H1 (cell line): Measurements from ENCODE around the gene TTLL9. TPM values are rescaled to one million over a fixed set of nuclear protein-coding genes. Genes with fewer than 3 reads are reported as not detected.

Source experiments
- CTCF ChIA-PET: fragments of 300-600 bp; sonication (Branson Sonifier 250); formaldehyde crosslinking; loops from one replicate; lab custom pipeline; 2021; ENCODE audit not compliant: partially characterized antibody; lab: Charles Lee
- POLR2A ChIA-PET: fragments of 300-600 bp; sonication (Branson Sonifier 250); formaldehyde crosslinking; loops from one replicate; lab custom pipeline; 2021; ENCODE audit warnings: inconsistent platforms; ENCODE audit not compliant: partially characterized antibody; lab: Charles Lee
- DNase-seq, 2 experiments: peaks; one replicate each; pipeline versions ENCODE4 v3.0.0 to v3.0.0-alpha.2; 2010 to 2022; ENCODE audit warnings: low spot score in 2 of 2, low read depth in 1 of 2, mixed read lengths in 1 of 2
- FAIRE-seq: peaks from 2 replicates; lab custom pipeline; 2011; peaks lifted over from hg19 to GRCh38; lab: Jason Lieb, UNC
- H2AFZ ChIP-seq: 2 replicates; pipeline ENCODE4 v1.8.1; 2012; ENCODE audit warnings: low read length, inconsistent platforms
- H2AK5ac ChIP-seq: 2 replicates; pipeline ENCODE4 v1.6.1; 2013; ENCODE audit warnings: low read depth, low read length
- H2BK120ac ChIP-seq: replicated peaks from 2 replicates; pipeline ENCODE3; 2013; ENCODE audit warnings: low read depth, low read length, inconsistent platforms
- H2BK12ac ChIP-seq: 2 replicates; pipeline ENCODE4 v1.6.1; 2013; ENCODE audit warnings: low read depth, low read length
- H2BK15ac ChIP-seq: 2 replicates; pipeline ENCODE4 v1.6.1; 2013; ENCODE audit warnings: low read length
- H2BK20ac ChIP-seq: 2 replicates; pipeline ENCODE4 v1.6.1; 2013; ENCODE audit warnings: low read length
- H2BK5ac ChIP-seq: 2 replicates; pipeline ENCODE4 v1.6.1; 2013; ENCODE audit warnings: low read depth, low read length
- H3K14ac ChIP-seq: 2 replicates; pipeline ENCODE4 v1.6.1; 2013; ENCODE audit warnings: inconsistent platforms; ENCODE audit not compliant: insufficient read length
- H3K18ac ChIP-seq: 2 replicates; pipeline ENCODE4 v1.6.1; 2013; ENCODE audit warnings: low read length; ENCODE audit errors: extremely low read depth
- H3K23ac ChIP-seq: 2 replicates; pipeline ENCODE4 v1.6.1; 2013; ENCODE audit warnings: inconsistent platforms; ENCODE audit not compliant: insufficient read length
- H3K23me2 ChIP-seq: 2 replicates; pipeline ENCODE4 v1.6.1; 2013; ENCODE audit warnings: low read depth, low read length
- H3K27ac ChIP-seq: 2 replicates; pipeline ENCODE4 v1.6.1; 2011; ENCODE audit warnings: low read depth, low read length, inconsistent platforms
- H3K27me3 ChIP-seq, 4 experiments: replicated peaks in 1 of 4; 1 replicate in 1 of 4; 2 replicates in 3 of 4; pipeline versions ENCODE4 v1.6.1 to v1.8.1; 2011 to 2013; ENCODE audit warnings: low read length in 3 of 4, mild to moderate bottlenecking in 3 of 4, inconsistent platforms in 2 of 4, mixed read lengths in 2 of 4, moderate library complexity in 1 of 4; ENCODE audit not compliant: control insufficient read depth in 3 of 4, insufficient read depth in 3 of 4; ENCODE audit errors: extremely low read depth in 1 of 4
- H3K36me3 ChIP-seq, 4 experiments: 2 replicates each; pipeline versions ENCODE4 v1.6.1 to v1.8.1; 2011 to 2013; ENCODE audit warnings: mild to moderate bottlenecking in 4 of 4, low read length in 3 of 4, moderate library complexity in 2 of 4, control low read depth in 1 of 4, inconsistent platforms in 1 of 4; ENCODE audit not compliant: insufficient read depth in 4 of 4, control insufficient read depth in 2 of 4
- H3K4ac ChIP-seq: replicated peaks from 2 replicates; pipeline ENCODE3; 2013; ENCODE audit warnings: low read length, low read depth, mixed read lengths, inconsistent platforms; ENCODE audit not compliant: insufficient read length
- H3K4me1 ChIP-seq, 4 experiments: replicated peaks in 1 of 4; 1 replicate in 1 of 4; 2 replicates in 3 of 4; pipeline versions ENCODE4 v1.6.1 to v1.8.1; 2011 to 2013; ENCODE audit warnings: low read length in 3 of 4, inconsistent platforms in 2 of 4, mixed read lengths in 1 of 4; ENCODE audit not compliant: insufficient read depth in 4 of 4, control insufficient read depth in 3 of 4
- H3K4me2 ChIP-seq, 2 experiments: 2 replicates each; pipeline versions ENCODE4 v1.6.1 to v1.8.1; 2011 to 2013; ENCODE audit warnings: low read depth in 2 of 2, low read length in 2 of 2, control low read depth in 1 of 2, inconsistent platforms in 1 of 2, mild to moderate bottlenecking in 1 of 2; ENCODE audit not compliant: insufficient read depth in 1 of 2
- H3K4me3 ChIP-seq, 4 experiments: fragments of 200-600, 300-600 bp in 1 of 4; sonication (generic), shearing (Covaris generic), sonication (Bioruptor Twin) in 1 of 4; 2 replicates each; pipeline versions ENCODE4 v1.5.1 to v1.8.1; 2011 to 2016; ENCODE audit warnings: low read length in 4 of 4, low read depth in 3 of 4, control low read depth in 2 of 4, inconsistent platforms in 2 of 4, mild to moderate bottlenecking in 2 of 4, mixed read lengths in 1 of 4, moderate library complexity in 1 of 4; ENCODE audit not compliant: insufficient read depth in 2 of 4; ENCODE audit errors: extremely low read depth in 1 of 4
- H3K56ac ChIP-seq: replicated peaks from 2 replicates; pipeline ENCODE3; 2013; ENCODE audit warnings: low read depth, mild to moderate bottlenecking, mixed read lengths, low read length, inconsistent platforms; ENCODE audit not compliant: insufficient read length
- H3K79me1 ChIP-seq: 2 replicates; pipeline ENCODE4 v1.6.1; 2013; ENCODE audit warnings: low read depth, low read length, control low read depth
- H3K79me2 ChIP-seq, 2 experiments: 2 replicates each; pipeline versions ENCODE4 v1.6.1 to v1.8.1; 2012 to 2013; ENCODE audit warnings: low read length in 2 of 2, mild to moderate bottlenecking in 2 of 2, inconsistent platforms in 1 of 2; ENCODE audit not compliant: insufficient read depth in 2 of 2, control insufficient read depth in 1 of 2
- H3K9ac ChIP-seq, 4 experiments: replicated peaks in 1 of 4; 1 replicate in 1 of 4; 2 replicates in 3 of 4; pipeline versions ENCODE4 v1.6.1 to v1.8.1; 2011 to 2013; ENCODE audit warnings: low read depth in 3 of 4, low read length in 3 of 4, control low read depth in 2 of 4, mild to moderate bottlenecking in 2 of 4, moderate library complexity in 2 of 4, inconsistent platforms in 1 of 4; ENCODE audit errors: extremely low read depth in 1 of 4
- H3K9me3 ChIP-seq, 2 experiments: 2 replicates each; pipeline versions ENCODE4 v1.6.1 to v1.8.1; 2012 to 2013; ENCODE audit warnings: mild to moderate bottlenecking in 2 of 2, moderate library complexity in 2 of 2, control low read depth in 1 of 2, inconsistent platforms in 1 of 2, low read depth in 1 of 2, low read length in 1 of 2, mixed read lengths in 1 of 2; ENCODE audit not compliant: insufficient read depth in 2 of 2
- H4K20me1 ChIP-seq, 2 experiments: replicated peaks in 1 of 2; 2 replicates each; pipeline versions ENCODE3 to v1.8.1; 2011 to 2013; ENCODE audit warnings: inconsistent platforms in 2 of 2, low read length in 2 of 2, mild to moderate bottlenecking in 1 of 2; ENCODE audit not compliant: insufficient read depth in 2 of 2, control insufficient read depth in 1 of 2
- H4K5ac ChIP-seq: 2 replicates; pipeline ENCODE4 v1.6.1; 2013; ENCODE audit warnings: low read length, low read depth, mixed read lengths, inconsistent platforms; ENCODE audit not compliant: insufficient read length
- H4K8ac ChIP-seq: 2 replicates; pipeline ENCODE4 v1.8.0; 2013; ENCODE audit warnings: mild to moderate bottlenecking, moderate library complexity, low read length, inconsistent platforms; ENCODE audit not compliant: insufficient read depth; ENCODE audit errors: extremely low read depth
- H4K91ac ChIP-seq: replicated peaks from 2 replicates; pipeline ENCODE3; 2013; ENCODE audit warnings: low read length, mixed read lengths, inconsistent platforms; ENCODE audit not compliant: insufficient read length
- ASH2L ChIP-seq: fragments of 200-600, 300-600 bp; sonication (generic); IDR thresholded peaks from one replicate; pipeline ENCODE4 v1.7.1; 2017; ENCODE audit warnings: low read length
- WGBS, 2 experiments: shearing (Covaris generic) in 1 of 2; methylation state at CpG; one replicate each; pipeline versions ENCODE4 v1.1.6 to v1.1.7; 2013 to 2015; ENCODE audit warnings: low lambda C conversion rate in 2 of 2, mixed read lengths in 2 of 2, inconsistent platforms in 1 of 2, low coverage in 1 of 2, missing lambda C conversion rate in 1 of 2; ENCODE audit not compliant: insufficient replicate concordance in 2 of 2, insufficient coverage in 1 of 2, insufficient read length in 1 of 2; ENCODE audit errors: extremely low coverage in 1 of 2, missing lambda C conversion rate in 1 of 2; 5-methylcytosine and 5-hydroxymethylcytosine counted together
- polyA plus RNA-seq, 7 experiments: library from polyadenylated mRNA; depleted of rRNA in 3 of 7; stranded (reverse) in 5 of 7; unstranded in 2 of 7; fragments of >200 nt in 5 of 7; fragments of 200-250 nt in 2 of 7; gene quantifications; 1 replicate in 5 of 7; 2 replicates in 1 of 7; 4 replicates in 1 of 7; pipeline versions ENCODE4 v1.2.1 to v1.2.3, GENCODE V29; 2011 to 2013; ENCODE audit warnings: missing spikeins in 2 of 7, mixed read lengths in 2 of 7
- total RNA-seq: library from RNA; stranded (reverse); fragmentation: NEBNext Ultra II Directional; extraction: Animal tissue kit (Norgen Biotek cat#: 25700); gene quantifications from 2 replicates; pipeline ENCODE4 v1.2.1, GENCODE V29; 2021

The TTLL9 gene
- total and polyA plus RNA-seq, 2 of the 8 experiments (the other 6 are each of a cell fraction or from before 2014, with no cell fraction given), result 0.06 TPM; not detected in 1

DNA sequence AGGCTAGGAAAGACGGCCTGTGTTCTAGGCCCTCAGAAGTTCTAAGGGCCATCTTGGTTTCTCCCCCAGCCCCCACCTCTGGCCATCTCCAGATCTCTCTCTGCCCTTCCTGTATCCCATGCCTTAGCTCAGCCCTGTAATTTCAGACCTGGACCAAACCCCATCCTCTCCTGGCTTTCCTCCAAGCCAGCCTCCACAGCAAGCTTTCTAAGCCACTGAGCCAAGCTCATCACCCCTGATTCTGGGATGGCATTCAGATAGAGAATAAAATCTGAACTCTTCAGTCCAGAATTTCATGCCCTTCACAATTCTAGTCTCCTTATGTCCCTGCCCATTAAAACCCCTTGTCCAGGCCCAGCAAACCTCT lies 120.9 kb downstream of the TTLL9 start:
- peaks cover 0 to 3% of the 10 kb centered on the region in 2 experiments for H4K20me1 ChIP-seq
- CTCF ChIA-PET, result interaction anchor here (0.9 to 1.8 kb wide), 8 partner anchors 16 to 157 kb away, joined by 3 to 6 read pairs (median 4); no protein-coding TSS in a partner anchor
- no peaks in the 10 kb centered on the region for H3K79me1 ChIP-seq
- no peak overlapping the region for H3K56ac ChIP-seq
- no peak overlapping the region for H4K91ac ChIP-seq
- peaks cover 7% of the 10 kb centered on the region; the same call in 1 of the 2 replicates for H3K23me2 ChIP-seq
- 100% methylated on average over 1 of the region's 1 CpG; no CpG with 5 or more reads in 1 of the 2 experiments for WGBS, 2 experiments
- no peaks in the 10 kb centered on the region for H3K9me3 ChIP-seq
- no peaks in the 10 kb centered on the region for H3K36me3 ChIP-seq
- no peak overlapping the region for H3K23ac ChIP-seq
- H2BK20ac ChIP-seq, result no peak overlapping the region
- H3K27me3 ChIP-seq, result peaks cover 2 to 36% (median 28%) of the 10 kb centered on the region in 4 experiments
- no peak overlapping the region for H3K9ac ChIP-seq
- H3K18ac ChIP-seq, result no peak overlapping the region
- no peak overlapping the region for H3K14ac ChIP-seq
- no peak overlapping the region for H2BK5ac ChIP-seq
- no peak overlapping the region for H2BK15ac ChIP-seq
- POLR2A ChIA-PET, result interaction anchor here (1.5 to 3.3 kb wide), 2 partner anchors 16 to 19 kb away, joined by 4 to 8 read pairs; no protein-coding TSS in a partner anchor
- no peak overlapping the region for H3K4ac ChIP-seq
- H4K5ac ChIP-seq, result no peak overlapping the region
- no peak overlapping the region for H2BK12ac ChIP-seq
- H2BK120ac ChIP-seq, result no peak overlapping the region
- FAIRE-seq, result no peak
- H2AFZ ChIP-seq, result no peak overlapping the region
- H3K4me3 ChIP-seq, result no peak overlapping the region
- H2AK5ac ChIP-seq, result no peak overlapping the region
- H3K4me2 ChIP-seq, result no peak overlapping the region
- no peak overlapping the region for H3K27ac ChIP-seq
- H3K4me1 ChIP-seq, result peaks cover 0 to 13% (median 8%) of the 10 kb centered on the region in 4 experiments; a peak in 4 of 7 replicates
- no peak for DNase-seq
- no peaks in the 10 kb centered on the region for H3K79me2 ChIP-seq
- H4K8ac ChIP-seq, result no peak overlapping the region
- no peak for TF ChIP-seq ASH2L
